ENCODE results near the gene TMEM62.
"Not testable (repeated sequence)": the region's sequence is repeated elsewhere in the genome, so short reads cannot be mapped to it uniquely, and the experiment has no call there.

The TMEM62 gene

DNA sequence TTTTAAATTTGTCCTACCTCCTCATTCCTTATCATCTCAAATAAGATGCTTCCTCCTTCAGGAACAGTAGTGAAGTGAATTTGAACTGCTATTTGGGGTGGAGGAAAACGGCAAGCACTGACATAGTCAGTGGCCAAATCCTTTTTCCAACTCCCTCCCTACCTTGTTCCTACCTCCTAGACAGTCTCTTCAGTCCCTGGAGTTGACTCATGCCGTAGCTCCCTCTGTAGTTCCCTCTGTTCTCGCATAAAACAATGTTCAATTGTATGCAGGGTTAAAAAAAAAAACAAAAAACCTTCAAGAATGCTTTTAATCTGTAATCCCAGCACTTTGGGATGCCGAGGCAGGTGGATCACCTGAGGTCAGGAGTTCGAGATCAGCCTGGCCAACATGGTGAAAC, 29.0 kb upstream of the TMEM62 start:
- intact Hi-C loops (cut with micrococcal nuclease), result loop anchor here (10.0 kb wide), 1 partner anchor 80 kb away; the partner anchor contains the start of gene CCNDBP1
- Mint-ChIP-seq H3K4me3 (no peak overlapping the region), H3K27ac (no peak overlapping the region), H3K9me3 (no peaks in the 10 kb centered on the region), H3K36me3 (ENCODE audit: low read depth) (peaks cover 31% of the 10 kb centered on the region), H3K27me3 (no peaks in the 10 kb centered on the region), H3K4me1 (ENCODE audit: low read depth) (peaks cover 31% of the 10 kb centered on the region)

DNA sequence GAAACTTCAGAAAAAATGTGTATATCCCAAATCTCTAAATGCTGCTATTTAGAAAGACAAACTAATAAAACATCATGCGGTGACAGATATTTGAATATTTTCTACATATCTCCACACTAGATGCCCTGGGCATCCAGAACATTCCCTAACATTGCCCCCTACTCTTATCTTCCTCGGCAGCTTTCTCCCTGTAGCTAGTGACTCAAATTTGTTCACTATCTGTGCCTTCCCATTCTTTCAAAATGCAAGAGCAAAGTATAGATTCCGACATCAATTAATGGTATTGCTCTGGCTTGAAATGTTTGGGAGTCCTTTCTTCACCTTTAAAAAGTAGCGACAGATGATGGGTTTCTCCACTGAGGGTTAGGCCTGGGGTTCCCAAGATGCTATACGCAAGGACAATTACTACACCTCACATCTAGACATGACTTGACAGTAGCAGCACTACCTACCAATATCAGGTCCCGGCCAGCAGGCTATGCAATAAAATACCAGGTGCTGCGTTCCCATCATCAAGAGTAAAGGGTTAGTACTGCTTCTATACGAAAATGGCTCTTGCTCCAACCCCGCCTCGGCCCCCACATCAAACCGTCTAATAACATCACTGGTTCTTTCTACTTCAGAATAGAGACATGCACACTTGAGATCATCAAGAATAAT, 28.2 kb upstream of the TMEM62 start:
- no peaks in the 10 kb centered on the region for H3K9me3 Mint-ChIP-seq
- H3K4me1 Mint-ChIP-seq (ENCODE audit: low read depth), result peaks cover 31% of the 10 kb centered on the region
- peaks cover 26% of the 10 kb centered on the region for H3K36me3 Mint-ChIP-seq (ENCODE audit: low read depth)
- H3K27ac Mint-ChIP-seq, result peak overlapping the region; percentile 98
- intact Hi-C loops (cut with micrococcal nuclease), result loop anchor here (10.0 kb wide), 1 partner anchor 80 kb away; the partner anchor contains the start of gene CCNDBP1
- H3K27me3 Mint-ChIP-seq, result no peaks in the 10 kb centered on the region
- H3K4me3 Mint-ChIP-seq, result peak overlapping the region; percentile 98

DNA sequence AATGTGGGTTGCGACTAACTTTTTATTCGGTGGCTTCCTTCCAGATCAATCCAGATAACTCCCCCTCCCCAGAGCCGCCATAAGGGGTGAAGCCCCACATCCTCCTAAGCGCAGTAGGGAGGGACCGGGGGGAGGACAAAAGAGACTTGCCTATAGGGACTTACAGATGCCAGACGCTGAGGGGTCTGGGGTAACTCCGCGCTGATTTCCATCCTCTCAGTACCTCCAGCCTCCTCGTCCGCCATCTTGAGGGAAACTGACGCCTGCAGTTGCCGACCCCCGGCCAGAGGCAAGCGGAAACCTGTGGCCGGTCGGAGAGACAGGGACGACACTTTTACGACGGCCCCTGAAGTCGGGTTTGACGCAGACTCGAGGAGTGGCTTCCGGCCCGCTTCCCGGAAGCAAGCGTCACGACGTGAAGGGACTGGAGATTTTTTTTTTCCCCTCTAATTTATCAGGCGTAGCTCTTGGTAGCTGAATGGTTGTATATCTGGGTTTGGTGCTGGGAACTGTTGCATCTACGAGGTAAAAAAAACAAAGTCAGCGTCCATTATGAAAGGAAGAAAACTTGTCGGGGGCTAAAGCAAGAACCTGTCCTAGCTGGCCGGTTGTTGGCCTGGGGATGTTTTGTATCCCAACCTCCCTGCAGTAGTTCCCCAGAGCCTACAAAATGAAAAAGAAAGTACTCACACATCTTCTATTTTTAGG, 27.5 kb upstream of the TMEM62 start, which contains the start of gene UBR1:
TSS of gene UBR1 (minus strand) at position 261 of the 708 bp plus-strand sequence. CDS start at position 245, 16 bp downstream.
- peaks cover 31% of the 10 kb centered on the region for H3K4me1 Mint-ChIP-seq (ENCODE audit: low read depth)
- peak within 1 kb of the TSS; percentile 98 for H3K4me3 Mint-ChIP-seq
- H3K27ac Mint-ChIP-seq, result peak within 1 kb of the TSS; percentile 98
- intact Hi-C loops (cut with micrococcal nuclease), result loop anchor here (10.0 kb wide), 1 partner anchor 79 kb away; the partner anchor contains the start of gene CCNDBP1
- H3K27me3 Mint-ChIP-seq, result no peaks in the 10 kb centered on the region
- H3K9me3 Mint-ChIP-seq, result no peaks in the 10 kb centered on the region
- peaks cover 18% of the 10 kb centered on the region for H3K36me3 Mint-ChIP-seq (ENCODE audit: low read depth)

DNA sequence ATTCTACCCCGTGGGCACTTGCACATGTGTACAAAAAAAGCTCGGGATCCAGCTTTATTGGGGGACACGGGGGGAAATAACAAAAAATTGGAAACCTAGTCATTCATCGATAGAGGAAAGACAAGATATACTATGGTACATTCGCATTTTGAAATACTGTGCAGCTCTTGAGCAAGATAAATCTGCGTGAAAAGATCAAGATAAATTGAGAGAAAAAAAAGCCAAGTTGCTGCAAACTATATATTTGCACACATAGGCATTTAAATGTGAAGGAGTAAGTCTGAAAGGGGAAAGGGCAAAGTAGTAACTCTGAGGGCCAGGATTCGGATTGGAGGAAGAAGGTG, 26.9 kb upstream of the TMEM62 start:
- intact Hi-C loops (cut with micrococcal nuclease), result loop anchor here (10.0 kb wide), 1 partner anchor 78 kb away; the partner anchor contains the start of gene CCNDBP1
- Mint-ChIP-seq H3K27me3 (no peaks in the 10 kb centered on the region), H3K4me3 (peak overlapping the region; percentile 98), H3K9me3 (no peaks in the 10 kb centered on the region), H3K27ac (peak overlapping the region; percentile 98), H3K4me1 (ENCODE audit: low read depth) (peaks cover 26% of the 10 kb centered on the region), H3K36me3 (ENCODE audit: low read depth) (peaks cover 13% of the 10 kb centered on the region)

DNA sequence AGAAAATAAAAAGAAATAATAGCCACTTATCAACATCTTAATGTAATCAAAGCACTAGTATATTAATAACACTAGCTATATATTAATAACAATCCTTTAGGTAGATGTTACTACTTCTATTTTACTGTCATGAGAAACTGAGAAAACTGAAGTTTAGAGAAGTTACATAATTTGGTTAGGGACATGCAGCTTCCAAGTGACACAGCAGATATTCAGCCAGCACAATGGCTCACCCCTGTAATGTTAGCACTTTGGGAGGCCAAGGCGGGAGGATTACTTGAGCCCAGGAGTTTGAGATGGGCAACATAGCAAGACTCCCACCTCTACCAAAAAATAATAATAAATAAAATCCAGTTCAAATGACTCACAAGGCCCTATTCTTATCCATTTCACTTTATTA, 25.6 kb upstream of the TMEM62 start:
- Mint-ChIP-seq H3K27ac (no peak overlapping the region), H3K36me3 (ENCODE audit: low read depth) (peaks cover 11% of the 10 kb centered on the region), H3K27me3 (no peaks in the 10 kb centered on the region), H3K4me3 (no peak overlapping the region), H3K4me1 (ENCODE audit: low read depth) (peaks cover 24% of the 10 kb centered on the region), H3K9me3 (no peaks in the 10 kb centered on the region)
- intact Hi-C loops (cut with micrococcal nuclease), result loop anchor here (10.0 kb wide), 1 partner anchor 77 kb away; the partner anchor contains the start of gene CCNDBP1

DNA sequence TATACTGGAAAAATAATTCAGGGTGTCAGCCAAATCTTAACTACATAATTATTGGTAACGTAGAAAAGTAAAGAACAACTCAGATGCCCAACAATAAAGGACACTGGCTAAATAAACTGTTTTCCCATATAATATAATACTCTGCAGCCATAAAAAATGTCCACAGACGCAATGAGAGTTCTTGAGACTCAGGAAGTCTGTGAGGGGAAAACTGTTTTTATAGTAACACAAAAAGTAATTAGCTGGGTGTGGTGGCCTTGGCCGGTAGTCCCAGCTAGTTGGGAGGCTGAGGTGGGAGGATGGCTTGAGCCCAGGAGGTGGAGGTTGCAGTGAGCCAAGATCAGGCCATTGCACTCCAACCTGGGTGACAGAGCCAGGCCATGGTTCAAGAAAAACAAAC, 22.0 kb upstream of the TMEM62 start:
- intact Hi-C loops (cut with micrococcal nuclease), result no loop called here
- H3K4me3 Mint-ChIP-seq, result no peak overlapping the region
- H3K36me3 Mint-ChIP-seq (ENCODE audit: low read depth), result peaks cover under 1% of the 10 kb centered on the region
- H3K27me3 Mint-ChIP-seq, result no peaks in the 10 kb centered on the region
- peaks cover 8% of the 10 kb centered on the region for H3K4me1 Mint-ChIP-seq (ENCODE audit: low read depth)
- H3K27ac Mint-ChIP-seq, result no peak overlapping the region
- H3K9me3 Mint-ChIP-seq, result no peaks in the 10 kb centered on the region

DNA sequence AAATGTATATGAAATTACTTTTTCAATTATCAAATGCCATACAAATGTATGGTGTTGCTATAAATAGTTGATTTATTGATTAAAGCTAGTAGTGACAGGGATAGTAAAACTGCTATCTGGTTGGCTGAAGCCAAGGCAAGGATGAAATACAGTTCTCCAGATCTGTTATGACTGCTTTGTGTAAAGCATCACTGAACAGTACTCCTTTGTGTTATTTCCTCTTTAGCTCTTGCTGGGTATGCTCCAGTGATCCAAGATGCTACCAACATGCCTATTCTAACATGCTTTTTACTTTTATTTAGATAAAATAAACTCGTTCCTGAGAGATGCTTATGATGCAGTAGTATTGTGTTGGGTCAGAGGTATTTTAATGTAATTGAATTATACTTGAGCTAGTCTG, 15.1 kb upstream of the TMEM62 start:
- Mint-ChIP-seq H3K36me3 (ENCODE audit: low read depth) (no peaks in the 10 kb centered on the region), H3K9me3 (no peaks in the 10 kb centered on the region), H3K27ac (no peak overlapping the region), H3K4me1 (ENCODE audit: low read depth) (peaks cover 14% of the 10 kb centered on the region), H3K27me3 (no peaks in the 10 kb centered on the region), H3K4me3 (no peak overlapping the region)
- intact Hi-C loops (cut with micrococcal nuclease), result no loop called here

DNA sequence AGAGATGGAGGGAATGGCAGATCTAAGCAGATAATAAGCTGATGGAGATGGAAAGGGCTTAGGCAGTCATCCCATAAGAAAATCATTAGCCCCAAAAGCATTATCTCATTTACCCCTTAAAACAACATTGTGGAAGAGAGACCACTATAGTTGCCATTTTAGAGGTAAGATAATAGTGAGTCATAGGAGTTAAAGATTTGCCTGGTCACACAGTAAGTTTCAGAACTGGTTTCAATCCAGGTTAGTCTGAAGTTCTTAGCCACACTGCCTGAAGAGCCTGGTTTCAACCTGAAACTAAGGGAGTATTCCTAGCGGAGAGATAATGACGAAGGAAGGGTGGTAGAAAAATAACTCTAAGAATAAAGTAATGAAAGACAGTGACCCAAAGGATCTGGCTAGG, 14.6 kb upstream of the TMEM62 start:
- Mint-ChIP-seq H3K27me3 (no peaks in the 10 kb centered on the region), H3K9me3 (no peaks in the 10 kb centered on the region), H3K4me1 (ENCODE audit: low read depth) (peaks cover 19% of the 10 kb centered on the region), H3K36me3 (ENCODE audit: low read depth) (no peaks in the 10 kb centered on the region), H3K4me3 (no peak overlapping the region), H3K27ac (no peak overlapping the region)
- intact Hi-C loops (cut with micrococcal nuclease), result no loop called here

DNA sequence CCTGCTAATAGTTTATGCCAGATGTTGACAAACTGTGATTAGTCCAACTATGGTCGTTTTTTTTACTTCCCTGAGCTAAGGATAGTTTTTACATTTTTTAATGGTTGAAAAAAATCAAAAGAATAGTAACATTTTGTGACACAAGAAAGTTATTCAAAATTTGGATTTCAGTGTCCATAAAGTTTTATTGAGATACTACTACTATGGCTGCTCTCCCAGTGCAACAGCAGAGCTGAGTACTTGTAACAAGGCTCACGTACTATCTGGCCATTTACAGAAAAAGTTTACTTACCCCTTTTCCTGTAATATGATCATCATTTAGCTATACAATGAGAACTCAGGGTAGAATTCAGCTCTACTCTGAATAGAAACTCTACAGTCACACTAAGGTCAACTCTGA, 11.5 kb upstream of the TMEM62 start:
- Mint-ChIP-seq H3K27me3 (no peaks in the 10 kb centered on the region), H3K4me3 (peak overlapping the region; percentile 78), H3K27ac (no peak overlapping the region), H3K4me1 (ENCODE audit: low read depth) (peaks cover 36% of the 10 kb centered on the region), H3K9me3 (no peaks in the 10 kb centered on the region), H3K36me3 (ENCODE audit: low read depth) (no peaks in the 10 kb centered on the region)
- intact Hi-C loops (cut with micrococcal nuclease), result no loop called here

DNA sequence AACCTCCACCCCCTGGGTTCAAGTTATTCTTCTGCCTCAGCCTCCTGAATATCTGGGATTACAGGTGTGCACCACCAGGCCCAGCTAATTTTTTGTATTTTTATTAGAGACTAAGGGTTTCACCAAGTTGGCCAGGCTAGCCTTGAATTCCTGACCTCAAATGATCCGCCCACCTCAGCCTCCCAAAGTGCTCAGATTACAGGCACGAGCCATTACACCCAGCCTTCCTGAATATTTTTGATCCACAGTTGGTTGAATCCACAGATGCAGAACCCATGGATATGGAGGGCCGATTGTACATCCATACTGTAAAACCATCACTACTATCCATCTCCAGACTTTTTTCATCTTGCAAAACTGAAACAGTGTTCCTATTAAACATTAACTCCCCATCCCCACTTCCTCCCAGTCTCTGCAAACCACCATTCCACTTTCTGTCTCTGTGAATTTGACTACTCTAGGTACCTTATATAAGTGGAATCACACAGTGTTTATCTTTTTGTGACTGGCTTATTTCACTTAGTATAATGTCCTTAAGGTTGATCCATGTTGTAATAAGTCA, 8.2 kb upstream of the TMEM62 start:
- intact Hi-C loops (cut with micrococcal nuclease), result no loop called here
- no peaks in the 10 kb centered on the region for H3K27me3 Mint-ChIP-seq
- peaks cover 15% of the 10 kb centered on the region for H3K9me3 Mint-ChIP-seq
- H3K4me1 Mint-ChIP-seq (ENCODE audit: low read depth), result peaks cover 63% of the 10 kb centered on the region
- H3K4me3 Mint-ChIP-seq, result no peak overlapping the region
- no peaks in the 10 kb centered on the region for H3K36me3 Mint-ChIP-seq (ENCODE audit: low read depth)
- H3K27ac Mint-ChIP-seq, result no peak overlapping the region

DNA sequence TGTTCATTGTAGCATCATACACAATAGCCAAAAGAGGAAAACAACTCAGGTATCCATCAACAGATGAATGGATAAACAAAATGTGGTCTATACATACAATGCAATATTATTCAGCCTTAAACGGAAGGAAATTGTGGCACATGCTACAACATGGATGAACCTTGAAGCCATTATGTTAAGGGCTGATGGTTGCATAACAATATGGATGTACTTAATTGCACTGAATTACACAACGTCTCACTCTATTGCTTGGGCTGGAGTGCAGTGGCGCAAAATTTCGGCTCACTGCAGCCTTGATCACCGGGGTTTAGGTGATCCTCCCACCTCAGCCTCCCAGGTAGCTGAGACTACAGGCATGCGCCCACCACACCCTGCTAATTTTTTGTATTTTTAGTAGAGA, 7.0 kb upstream of the TMEM62 start:
- no peak overlapping the region for H3K27ac Mint-ChIP-seq
- no peaks in the 10 kb centered on the region for H3K27me3 Mint-ChIP-seq
- intact Hi-C loops (cut with micrococcal nuclease), result no loop called here
- peaks cover 15% of the 10 kb centered on the region for H3K9me3 Mint-ChIP-seq
- peaks cover 63% of the 10 kb centered on the region for H3K4me1 Mint-ChIP-seq (ENCODE audit: low read depth)
- H3K36me3 Mint-ChIP-seq (ENCODE audit: low read depth), result no peaks in the 10 kb centered on the region
- H3K4me3 Mint-ChIP-seq, result no peak overlapping the region

DNA sequence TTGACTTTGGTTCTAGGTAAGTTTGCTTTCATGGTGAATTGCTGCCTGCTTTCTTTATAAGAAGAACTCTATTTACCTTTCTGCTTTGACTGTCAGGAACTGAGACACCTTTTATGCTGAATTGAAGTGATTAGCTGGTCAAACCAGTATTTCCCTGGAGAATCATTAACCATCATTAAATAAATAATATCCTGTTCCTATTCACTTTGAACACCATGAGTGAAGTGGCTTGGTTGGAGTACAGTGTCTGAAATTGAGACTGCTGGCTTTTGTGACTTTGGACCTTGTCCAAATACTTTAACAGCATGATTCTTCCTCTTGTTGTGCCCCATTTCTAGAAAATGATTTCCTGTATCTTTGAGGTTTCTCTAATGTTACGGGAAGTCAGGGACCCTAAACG, 5.6 kb upstream of the TMEM62 start:
- intact Hi-C loops (cut with micrococcal nuclease), result no loop called here
- Mint-ChIP-seq H3K4me1 (ENCODE audit: low read depth) (peaks cover 55% of the 10 kb centered on the region), H3K9me3 (peaks cover 15% of the 10 kb centered on the region), H3K27me3 (no peaks in the 10 kb centered on the region), H3K27ac (no peak overlapping the region), H3K4me3 (no peak overlapping the region), H3K36me3 (ENCODE audit: low read depth) (no peaks in the 10 kb centered on the region)

DNA sequence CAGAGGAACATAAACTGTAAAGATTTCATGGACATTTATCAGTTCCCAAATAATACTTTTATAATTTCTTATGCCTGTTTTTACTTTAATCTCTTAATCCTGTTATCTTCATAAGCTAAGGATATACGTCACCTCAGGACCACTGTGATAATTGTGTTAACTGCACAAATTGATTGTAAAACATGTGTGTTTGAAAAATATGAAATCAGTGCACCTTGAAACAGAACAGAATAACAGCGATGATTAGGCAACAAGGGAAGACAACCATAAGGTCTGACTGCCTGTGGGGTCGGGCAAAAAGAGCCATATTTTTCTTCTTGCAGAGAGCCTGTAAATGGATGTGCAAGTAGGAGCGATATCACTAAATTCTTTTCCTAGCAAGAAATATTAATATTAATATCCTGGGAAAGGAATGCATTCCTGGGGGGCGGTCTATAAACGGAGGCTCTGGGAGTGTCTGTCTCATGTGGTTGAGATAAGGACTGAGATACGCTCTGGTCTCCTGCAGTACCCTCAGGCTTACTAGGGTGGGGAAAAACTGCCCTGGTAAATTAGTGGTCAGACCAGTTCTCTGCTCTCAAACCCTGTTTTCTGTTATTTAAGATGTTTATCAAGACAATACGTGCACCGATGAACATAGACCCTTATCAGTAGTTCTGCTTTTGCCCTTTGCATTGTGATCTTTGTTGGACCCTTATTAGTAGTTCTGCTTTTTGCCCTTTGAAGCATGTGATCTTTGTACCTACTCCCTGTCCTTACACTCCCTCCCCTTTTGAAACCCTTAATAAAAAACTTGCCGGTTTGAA, 5.0 kb upstream of the TMEM62 start:
- intact Hi-C loops (cut with micrococcal nuclease); H3K4me3 Mint-ChIP-seq; H3K36me3 Mint-ChIP-seq (ENCODE audit: low read depth); H3K27me3 Mint-ChIP-seq: not testable (repeated sequence)
- Mint-ChIP-seq H3K4me1 (ENCODE audit: low read depth) (peaks cover 54% of the 10 kb centered on the region), H3K27ac (peak overlapping the region; percentile 57), H3K9me3 (peaks cover 15% of the 10 kb centered on the region)

DNA sequence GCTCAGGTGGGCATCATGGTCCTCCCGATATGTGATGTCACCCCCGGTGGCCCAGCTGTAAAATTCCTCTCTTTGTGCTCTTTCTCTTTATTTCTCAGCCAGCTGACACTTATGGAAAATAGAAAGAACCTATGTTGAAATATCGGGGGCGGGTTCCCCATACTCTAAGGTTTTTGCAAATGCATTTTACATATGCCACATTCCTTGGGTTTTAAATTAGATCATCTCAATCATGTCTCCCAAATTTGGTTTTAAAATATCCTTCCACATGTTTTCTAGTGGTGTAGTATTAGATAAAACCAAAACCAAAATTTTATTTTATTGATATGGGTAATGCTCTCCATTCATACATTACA, 4.4 kb upstream of the TMEM62 start:
- intact Hi-C loops (cut with micrococcal nuclease), result no loop called here
- Mint-ChIP-seq H3K4me3 (no peak overlapping the region), H3K9me3 (peaks cover 15% of the 10 kb centered on the region)

More for the DNA sequence above, 4.4 kb upstream of the TMEM62 start:
- Mint-ChIP-seq H3K27ac (peak overlapping the region; percentile 57), H3K36me3 (ENCODE audit: low read depth) (peaks cover 9% of the 10 kb centered on the region), H3K4me1 (ENCODE audit: low read depth) (peaks cover 49% of the 10 kb centered on the region), H3K27me3 (no peaks in the 10 kb centered on the region)
